SU-DHL-6 (cell line): Measurements from ENCODE around the gene BANF2.

Experiments used
- CTCF ChIP-seq: fragments of 200-600 bp; sonication (generic); IDR thresholded peaks from one replicate; pipeline ENCODE4 v1.5.1; 2017; ENCODE audit warnings: antibody characterized with exemption, mild to moderate bottlenecking, low read length, moderate library complexity; ENCODE audit not compliant: insufficient read depth, poor library complexity, severe bottlenecking
- EZH2phosphoT487 ChIP-seq: fragments of 200-600 bp; sonication (generic), shearing (Covaris generic); conservative IDR thresholded peaks from 2 replicates; pipeline ENCODE4 v1.6.1; 2018; ENCODE audit warnings: mild to moderate bottlenecking, antibody characterized with exemption, low read length, moderate library complexity, mixed read lengths

DNA sequence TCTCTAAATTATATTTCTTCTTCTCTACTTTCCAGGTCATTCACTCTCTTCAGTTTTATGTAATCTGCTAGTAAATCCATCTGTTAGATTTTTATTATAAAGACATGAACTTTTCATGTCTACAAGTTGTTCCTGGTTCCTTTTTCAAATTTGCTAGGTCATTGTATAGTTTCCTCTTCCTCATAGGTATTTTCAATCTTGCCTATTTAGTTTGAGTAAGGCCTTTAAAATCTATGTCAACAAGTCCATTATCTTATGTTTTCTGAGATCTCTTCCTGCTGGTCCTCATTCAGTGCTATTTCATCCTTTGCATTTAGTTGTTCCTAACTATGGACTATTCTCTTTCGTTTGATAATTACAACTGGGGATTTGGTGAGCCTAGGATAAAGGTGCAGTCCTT lies 28.8 kb upstream of the BANF2 start:
- TF ChIP-seq CTCF (no peak), EZH2phosphoT487 (no peak)
